Caco-2 (cell line): Measurements from ENCODE around the gene CMSS1. TPM values are rescaled to one million over a fixed set of nuclear protein-coding genes. Genes with fewer than 3 reads are reported as not detected.

Experiments used
- BruUV-seq: library from RNA; stranded (reverse); fragments of 400-500 nt; replicated peaks from 2 replicates; lab custom pipeline; 2021; lab: Mats Ljungman, UMichigan
- CTCF ChIA-PET: fragments of 300-600 bp; sonication (Branson Sonifier 250); formaldehyde crosslinking; loops from one replicate; lab custom pipeline; 2022; ENCODE audit warnings: antibody characterized with exemption; lab: Charles Lee
- POLR2A ChIA-PET: fragments of 300-600 bp; sonication (Branson Sonifier 250); formaldehyde crosslinking; loops from one replicate; lab custom pipeline; 2022; ENCODE audit warnings: antibody characterized with exemption; lab: Charles Lee
- DNase-seq, 2 experiments: peaks; one replicate each; pipeline versions ENCODE4 v3.0.0 to v3.0.0-alpha.2; 2020 to 2022
- H3K27me3 ChIP-seq: replicated peaks from 2 replicates; pipeline ENCODE4 v1.6.0; 2011; ENCODE audit warnings: low read length; ENCODE audit not compliant: control insufficient read depth, insufficient read depth
- H3K36me3 ChIP-seq: 2 replicates; pipeline ENCODE4 v1.5.1; 2011; ENCODE audit warnings: low read length; ENCODE audit not compliant: control insufficient read depth, insufficient read depth
- H3K4me1 ChIP-seq: fragments of 250-450 bp; sonication (Bioruptor Pico); 2 replicates; pipeline ENCODE4 v1.5.1; 2020; ENCODE audit warnings: mild to moderate bottlenecking
- H3K4me3 ChIP-seq: 2 replicates; pipeline ENCODE4 v1.5.1; 2011; ENCODE audit warnings: low read depth, mild to moderate bottlenecking, control low read depth, low read length
- H3K9me3 ChIP-seq: fragments of 250-450 bp; sonication (Bioruptor Pico); 2 replicates; pipeline ENCODE4 v1.5.1; 2020; ENCODE audit warnings: mild to moderate bottlenecking, moderate library complexity
- H3K27ac Mint-ChIP-seq: one replicate; pipeline ENCODE4 v1.8.0; 2022; ENCODE audit warnings: mixed read lengths; ENCODE audit not compliant: unreplicated experiment
- H3K27me3 Mint-ChIP-seq: one replicate; pipeline ENCODE4 v1.8.0; 2022; ENCODE audit warnings: mixed read lengths; ENCODE audit not compliant: insufficient read depth, unreplicated experiment
- H3K36me3 Mint-ChIP-seq: one replicate; pipeline ENCODE4 v1.8.0; 2022; ENCODE audit warnings: mild to moderate bottlenecking, mixed read lengths; ENCODE audit not compliant: insufficient read depth, unreplicated experiment
- H3K4me1 Mint-ChIP-seq: one replicate; pipeline ENCODE4 v1.8.0; 2022; ENCODE audit warnings: low read depth, mixed read lengths; ENCODE audit not compliant: unreplicated experiment
- H3K4me3 Mint-ChIP-seq: one replicate; pipeline ENCODE4 v1.8.0; 2022; ENCODE audit warnings: mild to moderate bottlenecking, moderate library complexity, mixed read lengths; ENCODE audit not compliant: unreplicated experiment
- H3K9me3 Mint-ChIP-seq: one replicate; pipeline ENCODE4 v1.8.0; 2022; ENCODE audit warnings: mixed read lengths; ENCODE audit not compliant: unreplicated experiment
- CTCF ChIP-seq, 2 experiments: fragments of 200-600 bp in 1 of 2; IDR thresholded peaks; 1 replicate in 1 of 2; 2 replicates in 1 of 2; pipeline versions ENCODE4 v1.5.1 to v1.8.0; 2011 to 2022; ENCODE audit warnings: antibody characterized with exemption in 1 of 2, control low read depth in 1 of 2, inconsistent platforms in 1 of 2, low read depth in 1 of 2, low read length in 1 of 2, mild to moderate bottlenecking in 1 of 2, moderate library complexity in 1 of 2; ENCODE audit not compliant: insufficient read depth in 1 of 2, severe bottlenecking in 1 of 2, unreplicated experiment in 1 of 2
- intact Hi-C: fragments of 100-400 bp; cut with micrococcal nuclease; formaldehyde crosslinking; loops from one replicate; pipeline ENCODE4 v1.10.0; 2022; ENCODE audit not compliant: unreplicated experiment
- total RNA-seq: library from RNA; stranded (reverse); gene quantifications from 2 replicates; pipeline ENCODE4 v1.2.3, GENCODE V29; 2022

The CMSS1 gene
- total RNA-seq, 1 experiment from 2014 or later = 54.4 TPM

GRCh38 chr3:99817047-99817436, 620 bp upstream of the CMSS1 start:
- no peaks in the 10 kb centered on the region for H3K9me3 ChIP-seq
- H3K36me3 ChIP-seq = no peaks in the 10 kb centered on the region
- TF ChIP-seq CTCF (IDR thresholded peaks at IDR 0.05; ENCODE audit: insufficient read depth in 1 of 2, low read depth in 1 of 2, low read length in 1 of 2, severe bottlenecking in 1 of 2, unreplicated experiment in 1 of 2) = no peak
- TSS peak; percentile 77 for BruUV-seq
- H3K4me1 Mint-ChIP-seq = no peaks in the 10 kb centered on the region
- intact Hi-C loops = loop anchor here (5.0 kb wide), 1 partner anchor 585 kb away; the partner anchor contains the start of genes LNP1 and TOMM70
- peak overlapping the region; percentile 97 for H3K4me3 Mint-ChIP-seq
- no peaks in the 10 kb centered on the region for H3K9me3 Mint-ChIP-seq
- H3K4me1 ChIP-seq = no peaks in the 10 kb centered on the region; the same call in 1 of the 2 replicates
- ChIA-PET POLR2A (interaction anchor here (0.7 to 1.0 kb wide), 2 partner anchors 230 to 444 kb away, joined by 3 to 4 read pairs; partner anchors contain the start of gene TBC1D23), CTCF (no interaction called here)
- no peaks in the 10 kb centered on the region for H3K27me3 ChIP-seq
- H3K36me3 Mint-ChIP-seq = peaks cover 6% of the 10 kb centered on the region
- no peaks in the 10 kb centered on the region for H3K27me3 Mint-ChIP-seq
- peak overlapping the region; percentile 68 for H3K4me3 ChIP-seq
- peak in 1 of 2 experiments; percentile 13 for DNase-seq
- H3K27ac Mint-ChIP-seq = peak overlapping the region; percentile 99

GRCh38 chr3:99818818-99819217, 1.2 kb downstream of the CMSS1 start:
- H3K27me3 Mint-ChIP-seq = no peaks in the 10 kb centered on the region
- intact Hi-C loops = loop anchor here (5.0 kb wide), 1 partner anchor 583 kb away; the partner anchor contains the start of genes LNP1 and TOMM70
- Histone ChIP-seq H3K9me3 (no peaks in the 10 kb centered on the region), H3K36me3 (no peaks in the 10 kb centered on the region), H3K27me3 (no peaks in the 10 kb centered on the region), H3K4me1 (no peaks in the 10 kb centered on the region; the same call in 1 of the 2 replicates), H3K4me3 (no peak overlapping the region; the same call in 1 of the 2 replicates)
- no peak for TF ChIP-seq CTCF (IDR thresholded peaks at IDR 0.05; ENCODE audit: insufficient read depth in 1 of 2, low read depth in 1 of 2, low read length in 1 of 2, severe bottlenecking in 1 of 2, unreplicated experiment in 1 of 2)
- H3K27ac Mint-ChIP-seq = no peak overlapping the region
- CTCF ChIA-PET = no interaction called here
- POLR2A ChIA-PET = no interaction called here
- no peaks in the 10 kb centered on the region for H3K4me1 Mint-ChIP-seq
- H3K36me3 Mint-ChIP-seq = peaks cover 6% of the 10 kb centered on the region
- no peak for DNase-seq
- peak overlapping the region; percentile 97 for H3K4me3 Mint-ChIP-seq
- no peaks in the 10 kb centered on the region for H3K9me3 Mint-ChIP-seq
- BruUV-seq = no TSS peak

DNA sequence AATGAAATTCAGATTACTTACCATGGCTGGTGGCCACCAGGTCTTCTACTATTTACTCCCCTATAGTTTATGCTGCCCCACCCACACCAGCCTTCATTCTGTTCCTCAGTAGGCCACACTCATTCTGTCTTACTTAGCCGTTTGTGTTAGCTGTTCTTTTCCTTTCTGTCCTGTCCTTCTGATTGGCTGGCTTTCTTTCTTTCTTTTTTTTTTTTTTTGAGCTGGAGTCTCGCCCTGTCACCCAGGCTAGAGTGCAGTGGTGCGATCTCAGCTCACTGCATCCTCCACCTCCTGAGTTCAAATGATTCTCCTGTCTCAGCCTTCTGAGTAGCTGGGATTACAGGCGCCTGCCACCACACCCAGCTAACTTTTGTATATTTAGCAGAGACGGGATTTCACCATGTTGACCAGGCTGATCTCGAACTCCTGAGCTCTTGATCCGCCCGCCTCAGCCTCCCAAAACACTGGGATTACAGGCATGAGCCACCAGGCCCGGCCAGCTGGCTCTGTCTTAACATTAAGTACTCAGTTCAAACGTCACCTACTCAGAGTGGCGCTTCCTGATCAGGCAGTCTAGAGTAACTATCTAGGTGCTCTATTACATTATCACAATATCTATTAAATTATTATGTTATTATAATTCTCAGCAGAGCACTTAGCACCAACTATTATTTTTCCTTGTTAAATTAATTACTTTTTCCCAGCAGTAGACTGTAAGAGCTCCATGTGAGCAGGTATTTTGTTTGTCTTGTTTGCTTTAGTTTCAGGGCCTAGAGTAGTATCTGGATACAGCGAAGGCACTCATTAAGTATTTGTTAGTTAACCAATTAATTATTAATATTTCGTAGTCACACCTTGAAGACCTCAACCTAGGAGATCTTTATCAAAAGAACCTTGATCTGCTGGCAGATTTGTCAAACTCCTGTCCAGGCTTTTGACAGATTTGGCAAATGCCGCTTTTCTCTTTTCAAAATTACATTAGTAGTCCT, 6.4 kb downstream of the CMSS1 start:
- ChIA-PET CTCF (interaction anchor here (0.8 to 1.0 kb wide), 2 partner anchors 8 to 430 kb away, joined by 3 read pairs; no protein-coding TSS in a partner anchor), POLR2A (interaction anchor here (0.6 kb wide), 1 partner anchor 743 kb away, joined by 6 read pairs; no protein-coding TSS in a partner anchor)
- Mint-ChIP-seq H3K27ac (no peak overlapping the region), H3K9me3 (no peaks in the 10 kb centered on the region), H3K4me1 (peaks cover 7% of the 10 kb centered on the region), H3K4me3 (no peak overlapping the region), H3K27me3 (no peaks in the 10 kb centered on the region), H3K36me3 (no peaks in the 10 kb centered on the region)
- no peaks in the 10 kb centered on the region for H3K27me3 ChIP-seq
- H3K4me1 ChIP-seq = no peaks in the 10 kb centered on the region; the same call in none of the 2 replicates
- BruUV-seq = no TSS peak
- no peak for TF ChIP-seq CTCF (IDR thresholded peaks at IDR 0.05; ENCODE audit: insufficient read depth in 1 of 2, low read depth in 1 of 2, low read length in 1 of 2, severe bottlenecking in 1 of 2, unreplicated experiment in 1 of 2)
- DNase-seq = no peak
- no peaks in the 10 kb centered on the region for H3K36me3 ChIP-seq
- intact Hi-C loops = no loop called here
- no peaks in the 10 kb centered on the region for H3K9me3 ChIP-seq
- no peak overlapping the region for H3K4me3 ChIP-seq
